ENCODE data around the gene DYSF. TPM values are rescaled to one million over a fixed set of nuclear protein-coding genes. Genes with fewer than 3 reads are reported as not detected.

Gene DYSF
- total and polyA plus RNA-seq, 2 donors from 2014 or later = 11.3 to 19.8 TPM

- Histone ChIP-seq H3K27me3 (ENCODE audit: control insufficient read depth, insufficient read depth, low read length) (no peaks in the 10 kb centered on the region), H3K9ac (ENCODE audit: low read length in 3 of 3) (no peak overlapping the region), H3K36me3 (ENCODE audit: control insufficient read depth in 2 of 3, insufficient read depth in 3 of 3, low read length in 3 of 3) (no peaks in the 10 kb centered on the region), H3K9me3 (ENCODE audit: control insufficient read depth in 2 of 3, insufficient read depth in 1 of 3, low read length in 3 of 3) (peaks cover 0 to 1% (median 0%) of the 10 kb centered on the region in 3 donors), H3K4me3 (ENCODE audit: low read length in 3 of 3) (no peak overlapping the region), H3K27ac (ENCODE audit: low read depth in 2 of 2, low read length in 2 of 2) (no peak overlapping the region), H3K4me1 (ENCODE audit: control insufficient read depth in 2 of 3, insufficient read depth in 2 of 3, low read depth in 1 of 3, low read length in 3 of 3) (peaks cover 0 to 10% (median 0%) of the 10 kb centered on the region in 3 donors)
- no peak for FAIRE-seq
- intact Hi-C loops (cut with DNase I) = no loop called here
- peak in 1 of 5 donors; percentile 8 for DNase-seq
- TF ChIP-seq CTCF (IDR thresholded peaks at IDR 0.05; ENCODE audit: borderline replicate concordance, extremely low read depth, insufficient read depth) = no peak
Observed at GRCh38 chr2:71619230-71619741, 165.9 kb downstream of the DYSF start.

GRCh38 chr2:71620116-71620515 lies 166.8 kb downstream of the DYSF start:
- DNase-seq (peak in 1 of 5 donors; percentile 1), FAIRE-seq (no peak)
- no peak overlapping the region for H3K4me3 ChIP-seq (ENCODE audit: low read length in 3 of 3)
- H3K9me3 ChIP-seq (ENCODE audit: control insufficient read depth in 2 of 3, insufficient read depth in 1 of 3, low read length in 3 of 3) = peaks cover 0 to 1% (median 0%) of the 10 kb centered on the region in 3 donors
- no peak for TF ChIP-seq CTCF (IDR thresholded peaks at IDR 0.05; ENCODE audit: borderline replicate concordance, extremely low read depth, insufficient read depth)
- H3K27me3 ChIP-seq (ENCODE audit: control insufficient read depth, insufficient read depth, low read length) = no peaks in the 10 kb centered on the region
- intact Hi-C loops (cut with DNase I) = no loop called here
- peaks cover 0 to 7% (median 0%) of the 10 kb centered on the region in 3 donors for H3K4me1 ChIP-seq (ENCODE audit: control insufficient read depth in 2 of 3, insufficient read depth in 2 of 3, low read depth in 1 of 3, low read length in 3 of 3)
- H3K9ac ChIP-seq (ENCODE audit: low read length in 3 of 3) = no peak overlapping the region
- H3K27ac ChIP-seq (ENCODE audit: low read depth in 2 of 2, low read length in 2 of 2) = no peak overlapping the region
- H3K36me3 ChIP-seq (ENCODE audit: control insufficient read depth in 2 of 3, insufficient read depth in 3 of 3, low read length in 3 of 3) = no peaks in the 10 kb centered on the region

- DNase-seq (peak in 2 of 5 donors; percentile 8 to 25), FAIRE-seq (no peak)
- H3K4me1 ChIP-seq (ENCODE audit: control insufficient read depth in 2 of 3, insufficient read depth in 2 of 3, low read depth in 1 of 3, low read length in 3 of 3) = peaks cover 0 to under 1% (median 0%) of the 10 kb centered on the region in 3 donors
- H3K9ac ChIP-seq (ENCODE audit: low read length in 3 of 3) = no peak overlapping the region
- H3K27me3 ChIP-seq (ENCODE audit: control insufficient read depth, insufficient read depth, low read length) = no peaks in the 10 kb centered on the region
- H3K27ac ChIP-seq (ENCODE audit: low read depth in 2 of 2, low read length in 2 of 2) = no peak overlapping the region
- no peak for TF ChIP-seq CTCF (IDR thresholded peaks at IDR 0.05; ENCODE audit: borderline replicate concordance, extremely low read depth, insufficient read depth)
- H3K4me3 ChIP-seq (ENCODE audit: low read length in 3 of 3) = no peak overlapping the region
- peaks cover 0 to 1% (median 0%) of the 10 kb centered on the region in 3 donors for H3K9me3 ChIP-seq (ENCODE audit: control insufficient read depth in 2 of 3, insufficient read depth in 1 of 3, low read length in 3 of 3)
- intact Hi-C loops (cut with DNase I) = no loop called here
- H3K36me3 ChIP-seq (ENCODE audit: control insufficient read depth in 2 of 3, insufficient read depth in 3 of 3, low read length in 3 of 3) = no peaks in the 10 kb centered on the region
Observed at GRCh38 chr2:71620851-71621251, 167.5 kb downstream of the DYSF start.

- no peak overlapping the region for H3K4me3 ChIP-seq (ENCODE audit: low read length in 3 of 3)
- no peak overlapping the region for H3K9ac ChIP-seq (ENCODE audit: low read length in 3 of 3)
- intact Hi-C loops (cut with DNase I) = no loop called here
- H3K27ac ChIP-seq (ENCODE audit: low read depth in 2 of 2, low read length in 2 of 2) = no peak overlapping the region
- no peaks in the 10 kb centered on the region for H3K27me3 ChIP-seq (ENCODE audit: control insufficient read depth, insufficient read depth, low read length)
- no peaks in the 10 kb centered on the region for H3K4me1 ChIP-seq (ENCODE audit: control insufficient read depth in 2 of 3, insufficient read depth in 2 of 3, low read depth in 1 of 3, low read length in 3 of 3)
- FAIRE-seq (no peak), DNase-seq (no peak)
- TF ChIP-seq CTCF (IDR thresholded peaks at IDR 0.05; ENCODE audit: borderline replicate concordance, extremely low read depth, insufficient read depth) = no peak
- H3K36me3 ChIP-seq (ENCODE audit: control insufficient read depth in 2 of 3, insufficient read depth in 3 of 3, low read length in 3 of 3) = no peaks in the 10 kb centered on the region
- peaks cover 0 to 5% (median 0%) of the 10 kb centered on the region in 3 donors for H3K9me3 ChIP-seq (ENCODE audit: control insufficient read depth in 2 of 3, insufficient read depth in 1 of 3, low read length in 3 of 3)
Observed at GRCh38 chr2:71629273-71629672, 175.9 kb downstream of the DYSF start.

Data from kidney (tissue), 14 donors.